Activated naive CD4-positive, alpha-beta T cell treated with anti-CD3 and anti-CD28 coated beads, Interleukin-2, amount 10 ng/mL, durations not matched to agents 7 days and 5 days (primary cell): ENCODE results near the gene ST7L.
"Not testable (repeated sequence)": the region's sequence is repeated elsewhere in the genome, so short reads cannot be mapped to it uniquely, and the experiment has no call there.

Experiments
- CTCF ChIA-PET: fragments of 350-600 bp; sonication (Branson Sonifier 250); formaldehyde crosslinking; loops from one replicate; lab custom pipeline; 2021; ENCODE audit warnings: antibody characterized with exemption; lab: Charles Lee
- DNase-seq: peaks from one replicate; pipeline ENCODE4 v3.0.0-alpha.2; 2020
- H3K27ac Mint-ChIP-seq: one replicate; pipeline ENCODE4 v1.8.0; 2021; ENCODE audit warnings: mild to moderate bottlenecking, moderate library complexity, mixed read lengths
- H3K27me3 Mint-ChIP-seq: one replicate; pipeline ENCODE4 v1.8.0; 2021; ENCODE audit warnings: mild to moderate bottlenecking, mixed read lengths
- H3K36me3 Mint-ChIP-seq: one replicate; pipeline ENCODE4 v1.8.0; 2021; ENCODE audit warnings: mixed read lengths
- H3K4me1 Mint-ChIP-seq: one replicate; pipeline ENCODE4 v1.8.0; 2021; ENCODE audit warnings: mixed read lengths
- H3K4me3 Mint-ChIP-seq: one replicate; pipeline ENCODE4 v1.8.0; 2021; ENCODE audit warnings: mild to moderate bottlenecking, moderate library complexity, mixed read lengths
- H3K9me3 Mint-ChIP-seq: one replicate; pipeline ENCODE4 v1.8.0; 2021; ENCODE audit warnings: mixed read lengths

ST7L gene

GRCh38 chr1:112628516-112628915 is 9.6 kb upstream of the ST7L start:
- no peak for DNase-seq
- peaks cover 53% of the 10 kb centered on the region for H3K36me3 Mint-ChIP-seq

GRCh38 chr1:112626887-112627286 is 7.9 kb upstream of the ST7L start:
- CTCF ChIA-PET: no interaction called here
- H3K27me3 Mint-ChIP-seq: no peaks in the 10 kb centered on the region

More at GRCh38 chr1:112628516-112628915, 9.6 kb upstream of the ST7L start:
- Mint-ChIP-seq H3K4me3 (no peak overlapping the region), H3K27me3 (no peaks in the 10 kb centered on the region), H3K9me3 (no peaks in the 10 kb centered on the region), H3K4me1 (peaks cover 61% of the 10 kb centered on the region), H3K27ac (no peak overlapping the region)
- CTCF ChIA-PET: no interaction called here

GRCh38 chr1:112626193-112626592 is 7.3 kb upstream of the ST7L start:
- Mint-ChIP-seq H3K4me1 (peaks cover 66% of the 10 kb centered on the region), H3K36me3 (peaks cover 52% of the 10 kb centered on the region), H3K27ac (no peak overlapping the region), H3K9me3 (no peaks in the 10 kb centered on the region), H3K27me3 (no peaks in the 10 kb centered on the region), H3K4me3 (no peak overlapping the region)
- DNase-seq: no peak
- CTCF ChIA-PET: no interaction called here

More at GRCh38 chr1:112626887-112627286, 7.9 kb upstream of the ST7L start:
- no peak for DNase-seq
- Mint-ChIP-seq H3K4me3 (no peak overlapping the region), H3K4me1 (peaks cover 63% of the 10 kb centered on the region), H3K27ac (no peak overlapping the region), H3K9me3 (no peaks in the 10 kb centered on the region), H3K36me3 (peaks cover 50% of the 10 kb centered on the region)

DNA sequence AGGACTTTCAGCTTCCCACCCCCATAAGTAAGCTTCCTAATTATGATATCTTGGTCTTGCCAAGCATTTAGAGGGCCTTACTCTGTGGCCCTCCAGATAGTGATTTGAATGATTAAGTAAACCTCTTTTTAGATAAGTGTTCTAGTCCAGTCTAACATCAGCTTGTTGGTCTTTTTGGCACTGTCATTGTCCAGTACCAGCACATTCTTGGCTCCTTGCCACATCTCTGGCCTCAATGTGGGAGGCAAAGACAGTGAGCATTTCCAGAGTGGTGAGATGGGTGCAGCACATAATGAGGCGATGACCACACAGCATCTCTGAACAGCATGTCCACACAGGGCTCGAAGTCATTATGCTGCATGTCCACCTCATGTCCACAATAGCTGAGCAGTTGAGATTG is 6.8 kb upstream of the ST7L start:
- Mint-ChIP-seq H3K36me3 (peaks cover 50% of the 10 kb centered on the region), H3K4me3 (no peak overlapping the region), H3K27ac (no peak overlapping the region), H3K9me3 (no peaks in the 10 kb centered on the region), H3K4me1 (peaks cover 68% of the 10 kb centered on the region), H3K27me3 (no peaks in the 10 kb centered on the region)
- no peak for DNase-seq
- CTCF ChIA-PET: no interaction called here

GRCh38 chr1:112624493-112624892 is 5.6 kb upstream of the ST7L start:
- H3K27me3 Mint-ChIP-seq, H3K27ac Mint-ChIP-seq, DNase-seq, H3K4me3 Mint-ChIP-seq, H3K9me3 Mint-ChIP-seq, CTCF ChIA-PET: not testable (repeated sequence)
- H3K36me3 Mint-ChIP-seq: peaks cover 55% of the 10 kb centered on the region
- H3K4me1 Mint-ChIP-seq: peaks cover 67% of the 10 kb centered on the region

- no peaks in the 10 kb centered on the region for H3K9me3 Mint-ChIP-seq
- H3K36me3 Mint-ChIP-seq: peaks cover 36% of the 10 kb centered on the region
- peaks cover 51% of the 10 kb centered on the region for H3K4me1 Mint-ChIP-seq
- H3K4me3 Mint-ChIP-seq: peak overlapping the region; percentile 95
- peak overlapping the region; percentile 100 for H3K27ac Mint-ChIP-seq
- DNase-seq: no peak
- CTCF ChIA-PET: no interaction called here
- no peaks in the 10 kb centered on the region for H3K27me3 Mint-ChIP-seq
Measured at GRCh38 chr1:112620377-112620695, 1.4 kb upstream of the ST7L start.

GRCh38 chr1:112619518-112620376 is 806 bp upstream of the ST7L start, which contains the start of gene CAPZA1:
Gene CAPZA1, plus strand, starts transcription at chr1:112619832. Its CDS starts 13 bp downstream, at chr1:112619845.
- H3K36me3 Mint-ChIP-seq: peaks cover 30% of the 10 kb centered on the region
- no peaks in the 10 kb centered on the region for H3K27me3 Mint-ChIP-seq

DNA sequence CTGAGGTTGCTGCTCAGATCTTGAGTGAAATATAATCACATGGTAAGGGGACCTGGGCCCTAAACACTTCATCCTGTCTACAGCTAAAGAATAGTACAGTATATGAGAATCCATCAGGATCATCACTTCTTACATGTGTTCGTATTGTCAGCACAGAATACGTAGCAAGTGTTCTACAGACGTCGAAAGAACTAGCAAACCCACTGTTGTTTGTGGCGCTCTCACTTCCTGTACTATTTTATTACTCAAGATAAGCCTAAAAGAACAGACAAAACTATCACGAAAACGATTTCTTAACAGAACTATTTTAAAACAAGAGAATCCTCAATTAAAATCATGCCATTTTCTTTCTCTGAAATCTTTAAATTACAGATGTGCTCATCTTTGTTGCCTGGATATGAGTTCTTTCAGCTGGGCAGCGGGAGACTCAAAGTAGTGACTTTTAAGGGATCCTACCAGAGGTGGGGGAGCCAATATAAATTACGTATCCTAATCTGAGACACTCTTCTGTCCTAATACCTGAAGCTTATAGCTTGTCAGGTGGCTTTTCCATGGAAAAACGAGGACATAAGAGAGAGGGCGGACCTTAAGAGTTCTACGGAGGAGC is 724 bp downstream of the ST7L start:
- peak; percentile 27 for DNase-seq
- peak overlapping the region; percentile 95 for H3K4me3 Mint-ChIP-seq
- no peaks in the 10 kb centered on the region for H3K9me3 Mint-ChIP-seq
- CTCF ChIA-PET: interaction anchor here (0.9 to 2.2 kb wide), 6 partner anchors 90 to 320 kb away, joined by 3 to 7 read pairs (median 4); no protein-coding TSS in a partner anchor
- H3K4me1 Mint-ChIP-seq: peaks cover 37% of the 10 kb centered on the region
- H3K27me3 Mint-ChIP-seq: no peaks in the 10 kb centered on the region
- H3K27ac Mint-ChIP-seq: peak overlapping the region; percentile 100
- H3K36me3 Mint-ChIP-seq: peaks cover 28% of the 10 kb centered on the region

More at GRCh38 chr1:112619518-112620376, 806 bp upstream of the ST7L start, which contains the start of gene CAPZA1:
- peak within 1 kb of the TSS; percentile 100 for H3K27ac Mint-ChIP-seq
- no peaks in the 10 kb centered on the region for H3K9me3 Mint-ChIP-seq
- peaks cover 45% of the 10 kb centered on the region for H3K4me1 Mint-ChIP-seq
- CTCF ChIA-PET: interaction anchor here (1.2 kb wide), 1 partner anchor 88 kb away, joined by 3 read pairs; no protein-coding TSS in a partner anchor
- H3K4me3 Mint-ChIP-seq: peak within 1 kb of the TSS; percentile 95
- DNase-seq: peak; percentile 94

- Mint-ChIP-seq H3K4me1 (peaks cover 21% of the 10 kb centered on the region), H3K27me3 (no peaks in the 10 kb centered on the region), H3K9me3 (no peaks in the 10 kb centered on the region), H3K36me3 (peaks cover 22% of the 10 kb centered on the region), H3K4me3 (no peak overlapping the region), H3K27ac (no peak overlapping the region)
- peak; percentile 38 for DNase-seq
- CTCF ChIA-PET: interaction anchor here (0.7 to 3.6 kb wide), 11 partner anchors 12 to 315 kb away, joined by 3 to 40 read pairs (median 4); partner anchors contain the start of gene PPM1J
Measured at GRCh38 chr1:112614460-112615065, 4.4 kb downstream of the ST7L start.

DNA sequence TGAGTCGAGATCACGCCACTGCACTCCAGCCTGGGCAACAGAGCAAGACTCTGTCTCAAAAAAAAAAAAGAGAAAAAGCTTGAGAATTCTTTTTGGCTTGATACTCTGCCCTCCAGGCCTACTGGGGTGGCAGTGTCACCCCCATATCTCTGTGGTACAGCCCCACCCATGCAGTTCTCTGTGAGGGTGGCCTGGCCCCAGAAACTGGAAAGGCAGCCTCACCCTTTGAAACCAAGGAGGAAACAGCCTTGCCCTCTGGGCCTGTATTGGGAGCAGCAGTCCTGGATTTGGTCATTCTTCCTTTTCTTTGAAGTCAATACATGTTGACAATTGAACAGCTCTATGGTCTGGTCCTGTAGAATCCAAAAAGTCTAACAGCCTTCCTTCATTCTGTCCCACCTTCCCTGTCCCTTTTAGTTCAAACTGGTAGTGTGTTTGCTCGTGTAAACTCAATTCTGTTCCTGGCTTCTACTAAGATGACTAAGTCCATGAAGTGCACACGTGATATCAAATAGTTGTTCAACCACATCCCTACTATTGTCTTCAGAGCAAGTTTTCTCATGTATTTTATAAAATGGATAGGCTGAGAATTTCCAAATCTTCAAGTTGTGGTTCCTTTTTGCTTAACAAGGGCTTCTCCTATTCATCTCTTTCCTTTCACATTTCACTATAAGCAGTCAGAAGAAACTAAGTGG is 13.2 kb downstream of the ST7L start:
- Mint-ChIP-seq H3K4me3 (no peak overlapping the region), H3K4me1 (peaks cover 8% of the 10 kb centered on the region), H3K9me3 (no peaks in the 10 kb centered on the region), H3K27me3 (no peaks in the 10 kb centered on the region), H3K36me3 (peaks cover 40% of the 10 kb centered on the region), H3K27ac (no peak overlapping the region)
- no peak for DNase-seq
- CTCF ChIA-PET: interaction anchor here (1.2 kb wide), 1 partner anchor 247 kb away, joined by 3 read pairs; no protein-coding TSS in a partner anchor

GRCh38 chr1:112603541-112603940 is 15.4 kb downstream of the ST7L start:
- H3K27me3 Mint-ChIP-seq: no peaks in the 10 kb centered on the region
- H3K36me3 Mint-ChIP-seq: peaks cover 32% of the 10 kb centered on the region
- CTCF ChIA-PET: interaction anchor here (1.1 kb wide), 1 partner anchor 213 kb away, joined by 3 read pairs; no protein-coding TSS in a partner anchor
- DNase-seq: no peak
- H3K27ac Mint-ChIP-seq: no peak overlapping the region
- H3K4me3 Mint-ChIP-seq: no peak overlapping the region
- H3K4me1 Mint-ChIP-seq: peaks cover 7% of the 10 kb centered on the region
- no peaks in the 10 kb centered on the region for H3K9me3 Mint-ChIP-seq

- H3K4me3 Mint-ChIP-seq: no peak overlapping the region
- no peak overlapping the region for H3K27ac Mint-ChIP-seq
- H3K27me3 Mint-ChIP-seq: no peaks in the 10 kb centered on the region
- no peak for DNase-seq
- peaks cover 28% of the 10 kb centered on the region for H3K36me3 Mint-ChIP-seq
- H3K9me3 Mint-ChIP-seq: no peaks in the 10 kb centered on the region
- peaks cover 7% of the 10 kb centered on the region for H3K4me1 Mint-ChIP-seq
- CTCF ChIA-PET: interaction anchor here (0.7 to 1.1 kb wide), 2 partner anchors 11 to 212 kb away, joined by 3 read pairs; no protein-coding TSS in a partner anchor
Measured at GRCh38 chr1:112603012-112603411, 15.9 kb downstream of the ST7L start.

GRCh38 chr1:112599477-112599876 is 19.5 kb downstream of the ST7L start:
- H3K36me3 Mint-ChIP-seq: peaks cover 13% of the 10 kb centered on the region
- H3K27me3 Mint-ChIP-seq: no peaks in the 10 kb centered on the region
- no peaks in the 10 kb centered on the region for H3K9me3 Mint-ChIP-seq
- H3K27ac Mint-ChIP-seq: no peak overlapping the region
- H3K4me3 Mint-ChIP-seq: no peak overlapping the region
- no peaks in the 10 kb centered on the region for H3K4me1 Mint-ChIP-seq
- DNase-seq: no peak
- CTCF ChIA-PET: no interaction called here
